CD1c-positive myeloid dendritic cell (primary cell): ENCODE data around the gene CGB3.
"Not testable (repeated sequence)": the region's sequence is repeated elsewhere in the genome, so short reads cannot be mapped to it uniquely, and the experiment has no call there.

Source experiments
- DNase-seq: peaks from one replicate; pipeline ENCODE4 v3.0.0-alpha.2; 2016; ENCODE audit errors: extremely low spot score

Gene CGB3

GRCh38 chr19:49042666-49043065 is 18.5 kb upstream of the CGB3 start:
- DNase-seq, result not testable (repeated sequence)

- no peak for DNase-seq
These were observed 18.0 kb upstream of the CGB3 start for GRCh38 chr19:49042177-49042576.

GRCh38 chr19:49039736-49040135 is 15.6 kb upstream of the CGB3 start:
- DNase-seq, result not testable (repeated sequence)

GRCh38 chr19:49038557-49039276 is 14.6 kb upstream of the CGB3 start:
- not testable (repeated sequence) for DNase-seq

GRCh38 chr19:49038111-49038510 is 14.0 kb upstream of the CGB3 start:
- not testable (repeated sequence) for DNase-seq

- DNase-seq, result peak; percentile 42
These were observed 12.7 kb upstream of the CGB3 start, which contains the start of gene CGB1 for GRCh38 chr19:49036815-49037214. Gene CGB1 (minus strand): TSS chr19:49036895. CDS start chr19:49036711, 184 bp downstream.

- DNase-seq, result peak; percentile 49
These were observed 7.6 kb upstream of the CGB3 start, which contains the start of gene CGB2 for GRCh38 chr19:49031642-49032301. Gene CGB2 (plus strand): TSS chr19:49031890. CDS start chr19:49032096, 206 bp downstream.

GRCh38 chr19:49030323-49030722 is 6.2 kb upstream of the CGB3 start:
- not testable (repeated sequence) for DNase-seq

GRCh38 chr19:49029749-49030148 is 5.6 kb upstream of the CGB3 start:
- not testable (repeated sequence) for DNase-seq

- DNase-seq, result not testable (repeated sequence)
These were observed 4.6 kb upstream of the CGB3 start for GRCh38 chr19:49028686-49029085.

- DNase-seq, result not testable (repeated sequence)
These were observed 1.5 kb upstream of the CGB3 start for GRCh38 chr19:49025599-49025998.

GRCh38 chr19:49025088-49025487 is 955 bp upstream of the CGB3 start:
- not testable (repeated sequence) for DNase-seq

GRCh38 chr19:49022116-49022515 is 2.0 kb downstream of the CGB3 start:
- DNase-seq, result no peak

GRCh38 chr19:49020931-49021895 is 2.9 kb downstream of the CGB3 start:
- DNase-seq, result peak; percentile 30

GRCh38 chr19:49020342-49020741 is 3.8 kb downstream of the CGB3 start:
- no peak for DNase-seq

- peak; percentile 45 for DNase-seq
These were observed 4.7 kb downstream of the CGB3 start for GRCh38 chr19:49019242-49019932.

- peak; percentile 1 for DNase-seq
These were observed 5.5 kb downstream of the CGB3 start for GRCh38 chr19:49018388-49019241.

GRCh38 chr19:49017666-49018351 is 6.3 kb downstream of the CGB3 start:
- DNase-seq, result peak; percentile 68

GRCh38 chr19:49017041-49017665 is 7.0 kb downstream of the CGB3 start, which contains the start of gene LHB:
Gene LHB (minus strand): TSS chr19:49017091. CDS start chr19:49017081, 10 bp downstream.
- DNase-seq, result no peak
